MG63 (cell line): ENCODE data around the gene CKMT2. TPM values are rescaled to one million over a fixed set of nuclear protein-coding genes. Genes with fewer than 3 reads are reported as not detected.

ENCODE experiments used
- DNase-seq: peaks from one replicate; pipeline ENCODE4 v3.0.0-alpha.2; 2020
- H3K27me3 ChIP-seq: fragments of 250-450 bp; sonication (Bioruptor Pico); 2 replicates; pipeline ENCODE4 v1.5.1; 2020; ENCODE audit warnings: mild to moderate bottlenecking, moderate library complexity
- H3K36me3 ChIP-seq: fragments of 250-450 bp; sonication (Bioruptor Pico); 2 replicates; pipeline ENCODE4 v1.5.1; 2020; ENCODE audit warnings: mild to moderate bottlenecking, moderate library complexity
- H3K4me3 ChIP-seq: fragments of 250-450 bp; sonication (Bioruptor Pico); 2 replicates; pipeline ENCODE4 v1.5.1; 2020; ENCODE audit warnings: mild to moderate bottlenecking, moderate library complexity
- H3K9me3 ChIP-seq: fragments of 250-450 bp; sonication (Bioruptor Pico); 2 replicates; pipeline ENCODE4 v1.5.1; 2020; ENCODE audit warnings: mild to moderate bottlenecking, moderate library complexity
- total RNA-seq: library from RNA; depleted of rRNA; stranded (reverse); fragments of >200 nt; shearing (Covaris generic); gene quantifications from 2 replicates; pipeline ENCODE4 v1.2.3, GENCODE V29; 2014; ENCODE audit warnings: low replicate concordance; rRNA removed

Gene CKMT2
- total RNA-seq: not detected in 2 replicates

DNA sequence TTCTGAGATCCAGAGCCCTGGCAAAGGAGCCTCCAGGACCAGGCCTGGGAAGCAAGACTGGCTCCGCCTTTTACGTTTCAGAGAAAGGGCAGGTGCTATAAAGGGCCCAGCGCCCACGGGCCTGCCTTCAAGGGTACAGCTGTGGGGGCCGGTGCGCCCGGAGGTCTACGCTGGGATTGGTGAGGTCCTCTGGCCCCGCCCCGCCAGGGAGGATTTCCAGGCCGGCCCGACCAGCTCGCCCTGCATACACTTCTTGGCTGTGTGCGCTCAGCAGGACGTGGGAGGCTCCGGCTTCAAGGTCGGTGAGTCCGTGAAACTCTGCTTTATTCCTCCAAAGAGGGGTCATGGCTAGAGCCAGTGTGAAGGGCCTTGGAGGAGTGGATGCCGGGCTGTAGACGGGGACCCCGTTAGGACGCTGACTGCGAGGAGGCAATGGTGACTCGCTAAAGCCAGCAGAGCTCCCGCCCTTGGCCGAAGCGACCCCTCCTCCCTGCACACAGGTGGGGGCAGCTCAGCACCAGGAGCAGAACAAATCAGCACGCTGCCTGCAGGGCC lies at the start of gene CKMT2:
CKMT2 (plus strand) TSS at position 243 of the 555 bp plus-strand sequence. CDS start 17,811 bp downstream, outside the sequence.
- Histone ChIP-seq H3K27me3 (no peaks in the 10 kb centered on the region), H3K9me3 (no peaks in the 10 kb centered on the region), H3K36me3 (no peaks in the 10 kb centered on the region), H3K4me3 (no peak within 1 kb of the TSS)
- DNase-seq: no peak

GRCh38 chr5:81183811-81184748 lies 49.0 kb upstream of the CKMT2 start:
- Histone ChIP-seq H3K4me3 (no peak overlapping the region), H3K36me3 (no peaks in the 10 kb centered on the region), H3K9me3 (no peaks in the 10 kb centered on the region), H3K27me3 (no peaks in the 10 kb centered on the region)
- DNase-seq: no peak

GRCh38 chr5:81184749-81185110 lies 48.4 kb upstream of the CKMT2 start:
- H3K36me3 ChIP-seq: no peaks in the 10 kb centered on the region
- no peaks in the 10 kb centered on the region for H3K9me3 ChIP-seq
- no peak for DNase-seq
- H3K27me3 ChIP-seq: no peaks in the 10 kb centered on the region
- H3K4me3 ChIP-seq: no peak overlapping the region

DNA sequence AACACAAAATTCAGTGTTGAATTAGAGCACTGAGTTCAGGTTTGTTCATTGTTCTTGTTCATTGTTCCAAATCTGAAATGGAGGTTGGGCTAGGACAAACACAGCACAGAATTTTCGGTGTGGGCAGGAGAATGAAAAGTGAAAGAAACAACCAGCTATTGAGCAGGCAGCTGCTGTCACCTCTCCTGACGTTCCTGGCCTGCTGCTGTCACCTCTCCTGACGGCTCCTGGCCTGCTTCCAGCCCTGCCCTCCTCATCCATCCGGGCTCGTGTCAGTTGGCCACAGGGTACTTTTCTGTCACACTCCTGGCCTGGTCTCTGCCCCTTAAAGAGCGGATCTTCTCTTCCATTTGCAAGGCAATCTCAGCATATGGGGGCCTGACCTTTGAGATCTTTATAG lies 45.2 kb upstream of the CKMT2 start:
- no peak for DNase-seq
- H3K36me3 ChIP-seq: no peaks in the 10 kb centered on the region
- no peak overlapping the region for H3K4me3 ChIP-seq
- no peaks in the 10 kb centered on the region for H3K9me3 ChIP-seq
- no peaks in the 10 kb centered on the region for H3K27me3 ChIP-seq

DNA sequence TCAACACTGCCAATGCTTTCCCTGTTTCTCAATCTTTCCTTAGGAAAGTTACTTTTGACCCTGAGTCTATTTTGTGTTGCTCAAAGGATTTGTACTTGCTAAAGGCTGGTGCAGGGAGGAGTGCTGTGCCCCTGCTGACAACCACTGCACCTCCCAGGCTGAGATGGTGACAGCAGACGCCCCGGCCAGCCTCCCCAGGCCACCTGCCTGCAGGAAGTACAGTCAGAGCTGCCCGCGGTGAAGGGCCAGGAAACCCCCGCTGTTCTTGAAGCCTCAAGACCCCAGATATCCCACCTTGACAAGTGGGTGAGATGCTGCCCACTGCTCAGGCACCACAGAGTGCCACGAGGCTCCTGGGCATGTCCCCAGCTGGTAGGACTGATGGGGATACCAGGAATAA lies 44.2 kb upstream of the CKMT2 start:
- H3K9me3 ChIP-seq: no peaks in the 10 kb centered on the region
- no peaks in the 10 kb centered on the region for H3K36me3 ChIP-seq
- no peaks in the 10 kb centered on the region for H3K27me3 ChIP-seq
- DNase-seq: no peak
- no peak overlapping the region for H3K4me3 ChIP-seq

DNA sequence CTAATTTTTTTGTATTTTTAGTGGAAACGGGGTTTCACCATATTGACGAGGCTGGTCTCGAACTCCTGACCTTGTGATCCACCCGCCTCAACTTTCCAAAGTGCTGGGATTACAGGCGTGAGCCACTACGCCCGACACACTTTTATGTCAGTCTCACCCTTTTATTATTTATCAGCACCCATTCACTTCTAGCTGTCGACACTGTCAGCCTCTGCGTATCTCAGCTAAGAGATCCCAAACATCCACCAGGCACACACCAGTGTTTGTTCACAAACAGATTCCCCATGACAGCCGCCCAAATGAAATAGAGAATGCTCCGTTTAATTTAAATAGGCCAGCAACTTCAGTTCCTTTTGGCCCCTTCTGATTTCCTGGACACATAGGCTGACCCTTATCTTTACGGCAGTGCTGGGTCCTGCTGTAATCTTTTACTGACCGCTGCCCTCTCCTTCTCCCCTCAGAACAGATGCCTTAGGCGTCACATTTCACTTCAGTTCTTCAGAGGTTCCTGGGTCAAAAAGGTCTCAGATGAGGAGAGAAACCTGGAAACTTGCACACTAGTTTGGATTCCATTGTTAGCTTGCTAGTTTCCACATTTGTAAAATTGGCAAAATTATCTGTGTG lies 43.1 kb upstream of the CKMT2 start:
- H3K36me3 ChIP-seq: no peaks in the 10 kb centered on the region
- no peaks in the 10 kb centered on the region for H3K9me3 ChIP-seq
- H3K27me3 ChIP-seq: no peaks in the 10 kb centered on the region
- DNase-seq: no peak
- H3K4me3 ChIP-seq: no peak overlapping the region

DNA sequence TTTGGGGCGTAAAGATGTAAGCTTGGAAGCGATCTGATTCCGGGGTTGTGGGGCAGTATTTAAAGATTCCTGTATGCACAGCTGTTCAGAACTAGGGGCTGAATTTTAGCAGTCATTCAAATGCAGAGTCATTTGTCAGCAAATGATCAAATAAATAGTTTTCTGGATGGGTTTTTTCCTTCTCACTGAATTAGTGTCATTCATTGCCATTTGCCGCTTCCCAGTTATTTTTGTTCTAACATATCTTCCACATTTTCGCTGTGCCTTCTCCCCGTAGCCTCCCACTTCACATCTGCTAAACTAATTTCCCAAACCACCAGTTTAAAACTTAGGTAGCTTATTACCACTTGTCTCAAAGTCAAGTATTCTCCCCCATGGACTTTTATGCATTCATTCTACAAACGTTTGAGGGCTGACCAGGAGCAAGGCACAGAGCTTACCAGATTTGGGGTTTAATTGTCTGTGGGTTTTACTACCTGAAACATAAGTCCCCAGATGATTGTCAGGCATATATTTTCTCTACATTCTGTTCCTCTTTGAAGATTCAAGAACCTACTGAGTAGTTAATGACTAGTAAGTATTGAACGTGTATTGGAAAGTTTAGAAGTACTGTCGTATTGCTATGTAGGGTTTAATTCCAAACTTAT lies 41.3 kb upstream of the CKMT2 start:
- Histone ChIP-seq H3K27me3 (no peaks in the 10 kb centered on the region), H3K9me3 (no peaks in the 10 kb centered on the region), H3K36me3 (no peaks in the 10 kb centered on the region), H3K4me3 (no peak overlapping the region)
- no peak for DNase-seq

DNA sequence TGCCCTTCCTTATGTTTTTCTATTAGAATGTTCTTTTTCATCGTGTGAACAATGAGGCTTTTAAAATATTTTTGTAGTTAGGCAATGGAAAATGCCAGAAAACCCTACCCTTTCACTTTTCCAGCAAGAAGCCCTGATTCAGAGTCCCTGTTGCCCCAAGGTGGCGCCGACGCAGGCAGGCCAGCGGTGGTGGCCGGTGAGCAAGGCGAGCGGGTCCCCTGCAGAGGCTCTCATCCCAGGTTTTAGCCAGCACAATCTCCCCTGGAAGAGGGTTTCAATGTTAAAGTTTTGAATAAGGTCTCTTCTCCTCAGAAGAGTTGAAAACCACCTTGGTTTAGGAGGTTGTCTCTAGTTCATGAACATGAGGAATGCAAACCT lies 40.8 kb upstream of the CKMT2 start:
- no peak for DNase-seq
- H3K9me3 ChIP-seq: no peaks in the 10 kb centered on the region
- no peaks in the 10 kb centered on the region for H3K36me3 ChIP-seq
- no peak overlapping the region for H3K4me3 ChIP-seq
- no peaks in the 10 kb centered on the region for H3K27me3 ChIP-seq

DNA sequence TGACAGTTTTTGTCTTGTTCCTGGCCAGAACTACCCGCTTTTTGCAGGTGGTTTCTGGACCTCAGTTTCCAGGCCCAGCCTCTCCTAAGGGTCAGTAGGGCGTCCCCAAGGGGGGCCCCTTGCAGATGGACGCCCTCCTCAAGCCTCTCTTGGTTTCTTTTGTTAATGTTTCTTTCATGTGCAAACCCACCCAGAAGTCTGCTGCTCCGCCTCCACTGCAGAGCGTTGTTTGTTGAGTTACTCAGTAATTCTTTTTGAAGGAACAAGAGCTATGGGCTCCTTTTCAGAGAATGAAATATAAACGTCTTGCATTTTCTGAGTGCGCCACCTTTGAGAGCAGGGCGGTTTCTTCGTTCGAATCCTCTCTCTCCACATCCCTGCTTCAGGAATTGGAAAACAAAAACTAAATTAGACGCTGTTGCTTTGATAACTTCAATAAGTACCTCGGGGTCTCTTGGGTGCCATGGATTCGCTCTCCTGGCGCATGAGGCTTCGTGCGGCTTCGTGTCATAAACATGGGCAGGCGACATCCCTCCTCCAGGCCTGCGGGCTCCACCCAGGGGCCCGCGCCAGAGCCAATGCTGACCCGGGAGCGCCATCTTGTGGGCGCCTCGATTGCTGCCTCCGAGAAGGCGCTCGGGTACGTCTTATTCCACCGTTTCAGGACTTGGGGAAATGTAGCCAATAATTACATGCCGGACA lies 38.3 kb upstream of the CKMT2 start:
- peak; percentile 72 for DNase-seq
- Histone ChIP-seq H3K27me3 (no peaks in the 10 kb centered on the region), H3K9me3 (no peaks in the 10 kb centered on the region), H3K4me3 (no peak overlapping the region), H3K36me3 (no peaks in the 10 kb centered on the region)

- Histone ChIP-seq H3K36me3 (no peaks in the 10 kb centered on the region), H3K27me3 (no peaks in the 10 kb centered on the region), H3K4me3 (no peak overlapping the region), H3K9me3 (no peaks in the 10 kb centered on the region)
- DNase-seq: no peak
These were observed 37.7 kb upstream of the CKMT2 start for GRCh38 chr5:81195335-81195929.

- no peaks in the 10 kb centered on the region for H3K36me3 ChIP-seq
- H3K27me3 ChIP-seq: no peaks in the 10 kb centered on the region
- no peak overlapping the region for H3K4me3 ChIP-seq
- no peaks in the 10 kb centered on the region for H3K9me3 ChIP-seq
- no peak for DNase-seq
These were observed 30.5 kb upstream of the CKMT2 start for GRCh38 chr5:81202655-81203054.

DNA sequence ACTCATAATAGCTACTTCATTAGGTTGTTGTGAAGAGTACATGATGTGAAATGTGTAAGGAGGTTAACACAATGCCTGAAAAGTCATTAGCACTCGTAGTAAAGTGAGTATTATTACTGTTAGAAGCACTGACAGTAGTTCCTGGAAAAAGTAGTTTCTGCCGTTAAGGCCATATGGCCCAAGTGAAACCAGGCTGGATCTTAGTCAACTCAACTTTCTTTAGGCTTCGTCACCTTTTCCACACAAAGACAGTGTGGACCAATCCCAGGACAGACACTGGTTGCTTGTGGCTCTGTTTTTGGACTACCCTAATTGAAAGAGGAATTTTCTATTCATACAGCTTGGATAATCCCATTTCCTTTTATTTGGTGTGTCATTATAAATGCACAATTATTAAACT lies 29.4 kb upstream of the CKMT2 start:
- no peak for DNase-seq
- Histone ChIP-seq H3K9me3 (no peaks in the 10 kb centered on the region), H3K36me3 (no peaks in the 10 kb centered on the region), H3K27me3 (no peaks in the 10 kb centered on the region), H3K4me3 (no peak overlapping the region)

- no peaks in the 10 kb centered on the region for H3K27me3 ChIP-seq
- DNase-seq: no peak
- H3K36me3 ChIP-seq: no peaks in the 10 kb centered on the region
- H3K4me3 ChIP-seq: no peak overlapping the region
- H3K9me3 ChIP-seq: no peaks in the 10 kb centered on the region
These were observed 28.9 kb upstream of the CKMT2 start for GRCh38 chr5:81204205-81204604.

DNA sequence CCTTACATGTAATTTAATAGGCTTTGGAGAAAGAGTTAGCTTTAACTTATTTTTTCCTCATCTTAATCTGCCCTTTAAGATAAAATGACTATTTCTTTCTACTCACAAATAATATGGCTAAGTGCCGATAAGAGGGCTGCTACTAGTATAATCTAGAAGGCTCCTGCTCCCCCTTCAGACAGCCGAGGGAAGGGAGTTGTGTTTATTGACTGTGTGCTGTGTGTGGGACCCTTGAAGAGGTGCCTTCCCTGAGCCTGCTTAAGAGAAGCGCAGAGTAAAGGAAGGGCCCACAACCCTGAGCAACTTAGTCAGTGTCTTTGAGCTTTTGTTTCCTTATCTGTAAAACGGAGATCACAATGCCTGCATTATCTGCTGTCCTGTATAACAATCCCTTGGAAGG lies 28.1 kb upstream of the CKMT2 start:
- H3K9me3 ChIP-seq: no peaks in the 10 kb centered on the region
- no peaks in the 10 kb centered on the region for H3K27me3 ChIP-seq
- no peak overlapping the region for H3K4me3 ChIP-seq
- DNase-seq: no peak
- no peaks in the 10 kb centered on the region for H3K36me3 ChIP-seq

DNA sequence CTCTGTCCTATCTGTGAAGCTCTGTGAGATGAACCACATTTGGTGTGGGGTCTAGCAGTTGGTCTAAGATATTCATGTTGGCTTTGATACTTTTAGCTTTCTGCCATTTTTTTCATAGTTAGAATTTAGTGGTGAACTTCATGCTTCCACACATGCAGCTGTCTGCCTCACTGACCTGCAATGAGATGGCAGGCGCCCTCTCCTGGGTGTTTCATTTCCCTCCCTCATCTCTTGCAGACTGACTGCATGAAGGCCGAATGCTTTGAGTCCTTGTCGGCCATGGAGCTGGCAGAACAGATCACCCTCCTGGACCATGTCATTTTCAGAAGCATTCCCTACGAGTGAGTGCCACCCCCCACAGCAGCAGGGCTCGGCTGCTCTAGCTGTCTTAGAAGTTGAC lies 26.1 kb upstream of the CKMT2 start:
- Histone ChIP-seq H3K36me3 (no peaks in the 10 kb centered on the region), H3K9me3 (no peaks in the 10 kb centered on the region), H3K27me3 (no peaks in the 10 kb centered on the region), H3K4me3 (no peak overlapping the region)
- no peak for DNase-seq

DNA sequence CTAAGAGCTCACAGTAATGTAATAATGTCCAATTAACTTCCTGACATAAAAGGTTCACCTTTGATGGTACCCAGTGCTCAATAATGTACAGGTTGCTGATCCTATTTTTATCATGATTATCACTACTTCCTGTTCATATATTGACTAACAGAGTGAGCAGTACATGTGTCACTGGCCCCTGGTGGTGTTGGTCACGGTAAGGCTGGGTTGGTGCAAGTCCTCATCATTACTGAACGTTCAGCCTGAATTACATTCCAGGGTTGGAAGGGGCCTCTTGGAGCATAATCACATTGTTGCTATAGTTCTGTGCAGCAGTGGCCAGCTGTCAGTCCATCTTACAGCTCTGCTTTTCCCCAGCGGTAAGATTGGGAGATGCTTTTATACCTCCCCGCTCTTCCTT lies 24.2 kb upstream of the CKMT2 start:
- Histone ChIP-seq H3K36me3 (no peaks in the 10 kb centered on the region), H3K4me3 (no peak overlapping the region), H3K9me3 (no peaks in the 10 kb centered on the region), H3K27me3 (no peaks in the 10 kb centered on the region)
- peak; percentile 17 for DNase-seq
